Nephron progenitor cell (in vitro differentiated cells): ENCODE measurements around the gene LMF1.

ENCODE experiments used
- DNase-seq: peaks from one replicate; pipeline ENCODE4 v3.0.0; 2021
- H3K27ac Mint-ChIP-seq: 2 replicates; pipeline ENCODE4 v1.8.0; 2021; ENCODE audit warnings: mild to moderate bottlenecking, moderate library complexity, mixed read lengths
- H3K27me3 Mint-ChIP-seq: 2 replicates; pipeline ENCODE4 v1.8.0; 2021; ENCODE audit warnings: mild to moderate bottlenecking, low read depth, mixed read lengths; ENCODE audit not compliant: poor library complexity
- H3K36me3 Mint-ChIP-seq: 2 replicates; pipeline ENCODE4 v1.8.0; 2021; ENCODE audit warnings: low read depth, mixed read lengths
- H3K4me1 Mint-ChIP-seq: 2 replicates; pipeline ENCODE4 v1.8.0; 2021; ENCODE audit warnings: mixed read lengths
- H3K4me3 Mint-ChIP-seq: 2 replicates; pipeline ENCODE4 v1.8.0; 2021; ENCODE audit warnings: mild to moderate bottlenecking, moderate library complexity, mixed read lengths
- H3K9me3 Mint-ChIP-seq: 2 replicates; pipeline ENCODE4 v1.8.0; 2021; ENCODE audit warnings: mild to moderate bottlenecking, moderate library complexity, mixed read lengths
- CTCF ChIP-seq: fragments of 200-600 bp; sonication (generic); IDR thresholded peaks from 2 replicates; pipeline ENCODE4 v1.5.0; 2021; ENCODE audit warnings: antibody characterized with exemption

The LMF1 gene

GRCh38 chr16:945271-946047 lies 25.3 kb downstream of the LMF1 start:
- peaks cover 48% of the 10 kb centered on the region for H3K9me3 Mint-ChIP-seq
- no peak for DNase-seq
- H3K36me3 Mint-ChIP-seq: peaks cover 63% of the 10 kb centered on the region
- no peak for TF ChIP-seq CTCF
- H3K4me3 Mint-ChIP-seq: no peak overlapping the region
- H3K27me3 Mint-ChIP-seq: peaks cover 6% of the 10 kb centered on the region
- H3K4me1 Mint-ChIP-seq: peaks cover 5% of the 10 kb centered on the region
- H3K27ac Mint-ChIP-seq: no peak overlapping the region

GRCh38 chr16:943971-944370 lies 26.8 kb downstream of the LMF1 start:
- no peak for DNase-seq
- Mint-ChIP-seq H3K36me3 (peaks cover 78% of the 10 kb centered on the region), H3K4me3 (no peak overlapping the region), H3K27ac (no peak overlapping the region), H3K4me1 (peaks cover 5% of the 10 kb centered on the region), H3K27me3 (peaks cover 6% of the 10 kb centered on the region), H3K9me3 (peaks cover 60% of the 10 kb centered on the region)
- TF ChIP-seq CTCF: no peak

GRCh38 chr16:942436-943060 lies 28.2 kb downstream of the LMF1 start:
- H3K4me1 Mint-ChIP-seq: peaks cover 5% of the 10 kb centered on the region
- TF ChIP-seq CTCF: no peak
- peaks cover 60% of the 10 kb centered on the region for H3K9me3 Mint-ChIP-seq
- no peak overlapping the region for H3K27ac Mint-ChIP-seq
- no peak overlapping the region for H3K4me3 Mint-ChIP-seq
- peaks cover 84% of the 10 kb centered on the region for H3K36me3 Mint-ChIP-seq
- H3K27me3 Mint-ChIP-seq: peaks cover 6% of the 10 kb centered on the region
- no peak for DNase-seq

GRCh38 chr16:939941-940340 lies 30.8 kb downstream of the LMF1 start:
- no peak for DNase-seq
- no peaks in the 10 kb centered on the region for H3K4me1 Mint-ChIP-seq
- peaks cover 63% of the 10 kb centered on the region for H3K36me3 Mint-ChIP-seq

GRCh38 chr16:939311-939710 lies 31.5 kb downstream of the LMF1 start:
- H3K27ac Mint-ChIP-seq: no peak overlapping the region
- peaks cover 51% of the 10 kb centered on the region for H3K9me3 Mint-ChIP-seq
- no peak overlapping the region for H3K4me3 Mint-ChIP-seq
- no peaks in the 10 kb centered on the region for H3K4me1 Mint-ChIP-seq
- no peak for TF ChIP-seq CTCF
- H3K36me3 Mint-ChIP-seq: peaks cover 57% of the 10 kb centered on the region
- no peak for DNase-seq
- peaks cover 2% of the 10 kb centered on the region for H3K27me3 Mint-ChIP-seq

More at GRCh38 chr16:939941-940340, 30.8 kb downstream of the LMF1 start:
- H3K27ac Mint-ChIP-seq: no peak overlapping the region
- H3K9me3 Mint-ChIP-seq: peaks cover 56% of the 10 kb centered on the region
- no peak overlapping the region for H3K4me3 Mint-ChIP-seq
- TF ChIP-seq CTCF: no peak
- H3K27me3 Mint-ChIP-seq: peaks cover 2% of the 10 kb centered on the region

GRCh38 chr16:938752-939151 lies 32.0 kb downstream of the LMF1 start:
- no peak overlapping the region for H3K4me3 Mint-ChIP-seq
- H3K27me3 Mint-ChIP-seq: peaks cover 2% of the 10 kb centered on the region
- H3K9me3 Mint-ChIP-seq: peaks cover 45% of the 10 kb centered on the region
- peak overlapping the region; percentile 32 for H3K27ac Mint-ChIP-seq
- H3K36me3 Mint-ChIP-seq: peaks cover 51% of the 10 kb centered on the region
- TF ChIP-seq CTCF: no peak
- peaks cover 4% of the 10 kb centered on the region for H3K4me1 Mint-ChIP-seq
- DNase-seq: no peak
